Measurements from ENCODE around the gene CRKL. TPM values are rescaled to one million over a fixed set of nuclear protein-coding genes. Genes with fewer than 3 reads are reported as not detected.
A peak's percentile ranks its signal among the peaks of the same experiment; 100 is the strongest.

CRKL gene
- total RNA-seq, 1 donor from 2014 or later = 66.8 TPM

DNA sequence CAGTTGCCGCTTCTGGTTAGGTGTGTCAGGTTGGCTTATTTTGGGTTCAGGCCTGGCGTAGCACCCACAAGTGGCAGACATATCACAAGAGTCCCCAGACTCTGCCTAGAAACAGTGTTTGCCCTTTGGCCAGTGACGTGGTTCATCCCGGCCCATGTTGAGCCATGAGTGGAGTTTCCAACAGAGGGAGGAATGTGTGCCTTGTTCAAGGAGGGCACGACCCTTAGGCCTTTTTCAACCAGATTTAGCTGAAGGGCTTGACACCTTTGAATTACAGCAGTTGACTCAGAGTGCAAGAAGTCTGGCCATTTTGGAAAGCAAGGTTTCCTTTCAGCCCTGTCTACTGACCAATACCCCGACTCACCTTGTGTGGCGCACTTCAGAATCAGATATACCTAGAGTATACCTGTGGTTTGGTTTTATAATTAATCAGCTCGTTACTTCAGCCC lies 34.7 kb downstream of the CRKL start:
- peak; percentile 38 for DNase-seq (ENCODE audit: low read depth)

DNA sequence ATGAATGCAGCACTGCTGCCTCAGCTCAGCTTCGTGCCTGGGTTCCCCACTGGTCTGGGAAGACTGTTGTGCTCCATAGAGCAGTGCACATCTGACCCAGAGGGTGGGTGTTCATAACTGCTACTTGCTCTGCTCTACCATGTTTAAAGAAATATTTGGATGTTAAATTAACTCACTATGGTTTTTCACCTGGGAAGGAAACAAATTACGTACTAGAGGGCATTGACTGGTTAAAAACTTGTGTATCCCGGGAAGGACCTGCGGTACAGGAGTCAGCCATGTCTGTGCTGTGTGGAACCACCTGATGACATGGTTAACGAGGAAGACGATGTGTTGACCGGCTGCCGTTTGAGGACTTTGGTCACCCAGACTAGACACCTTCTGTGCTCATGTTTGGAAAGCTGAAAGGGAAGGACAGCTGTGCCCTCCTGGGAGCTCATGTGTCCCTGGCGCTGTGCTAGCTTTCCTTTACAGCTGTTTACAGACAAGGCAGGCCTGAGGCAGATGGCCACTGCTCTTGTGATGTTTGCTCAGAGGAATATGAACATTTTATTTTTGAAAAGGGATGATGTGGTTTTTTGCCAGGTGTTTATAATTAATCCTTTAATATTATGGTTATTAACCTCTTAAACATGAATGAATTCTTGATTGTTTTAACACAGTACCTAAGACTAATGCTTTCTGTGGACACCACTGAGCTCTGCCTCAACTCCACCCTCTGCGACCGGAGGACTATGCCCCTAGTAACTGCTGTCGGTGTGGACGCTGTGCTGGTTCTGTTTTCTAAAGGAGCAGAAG lies 35.5 kb downstream of the CRKL start:
- DNase-seq (ENCODE audit: low read depth) = no peak

DNA sequence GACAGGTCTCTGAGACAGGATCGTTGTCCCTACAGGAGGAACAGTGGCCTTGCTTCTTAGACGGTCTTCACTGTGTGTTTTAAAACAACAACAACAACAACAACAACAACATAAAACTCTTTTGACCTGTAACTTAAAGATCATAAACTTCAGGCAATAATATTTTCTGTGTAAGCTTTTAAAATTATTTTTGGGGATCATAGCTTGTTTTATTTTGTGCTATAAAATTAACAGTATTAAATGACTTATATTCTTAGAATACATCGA lies 36.1 kb downstream of the CRKL start:
- DNase-seq (ENCODE audit: low read depth) = no peak

DNA sequence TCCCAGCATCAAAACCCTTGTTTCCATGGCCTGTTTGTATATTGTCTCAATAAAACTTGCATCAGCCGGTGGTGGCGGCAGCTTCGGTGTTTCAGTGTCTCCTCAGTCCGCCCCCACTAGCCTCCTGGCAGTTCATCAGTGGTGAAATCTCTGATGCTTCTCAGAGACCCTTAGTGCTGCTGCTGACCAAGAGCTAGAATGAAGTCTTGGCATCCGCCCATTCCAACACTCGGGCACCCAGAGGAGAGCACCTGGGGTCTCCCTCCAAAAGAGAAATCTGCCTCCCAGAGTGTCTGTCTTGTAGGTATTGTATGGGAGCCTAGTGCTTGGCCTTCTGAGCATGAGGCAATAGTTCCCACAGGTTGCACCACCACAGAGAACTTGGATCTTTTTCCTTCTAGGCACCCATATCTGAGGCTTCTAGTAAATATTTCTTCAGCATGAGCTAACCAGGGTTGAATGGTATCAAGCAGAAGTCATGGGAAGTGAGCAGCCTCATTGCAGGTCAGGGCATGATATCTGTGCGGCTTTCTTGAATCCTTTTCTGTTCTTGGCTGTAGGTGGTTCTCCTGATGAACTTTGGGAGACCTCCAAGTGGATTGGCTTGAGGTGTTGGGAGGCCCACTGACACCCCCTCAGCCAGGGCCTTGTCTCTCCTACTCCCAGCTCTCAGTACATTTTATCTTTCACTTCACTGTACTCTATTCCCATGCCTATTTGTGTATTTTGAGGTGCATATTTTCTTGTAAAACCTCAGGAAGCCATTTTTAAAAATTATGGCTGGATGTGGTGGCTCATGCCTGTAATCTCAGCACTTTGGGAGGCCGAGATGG lies 36.7 kb downstream of the CRKL start:
- DNase-seq (ENCODE audit: low read depth) = peak; percentile 78

DNA sequence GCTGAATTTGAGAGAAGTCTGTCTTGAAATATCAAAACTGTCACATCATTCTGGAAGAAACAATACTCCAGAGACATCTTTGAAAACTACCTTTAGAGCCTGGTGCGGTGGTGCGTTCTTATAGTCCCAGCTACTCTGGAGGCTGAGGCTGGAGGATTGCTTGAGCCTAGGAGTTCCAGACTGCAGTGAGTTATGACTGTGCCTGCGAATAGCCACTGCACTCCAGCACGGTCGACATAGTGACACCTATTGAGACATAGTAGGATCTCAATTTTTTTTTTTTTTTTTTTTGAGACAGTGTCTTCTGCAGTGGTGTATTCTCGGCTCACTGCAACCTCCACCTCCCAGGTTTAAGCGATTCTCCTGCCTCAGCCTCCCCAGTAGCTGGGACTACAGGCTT lies 38.3 kb downstream of the CRKL start:
- DNase-seq (ENCODE audit: low read depth) = no peak

DNA sequence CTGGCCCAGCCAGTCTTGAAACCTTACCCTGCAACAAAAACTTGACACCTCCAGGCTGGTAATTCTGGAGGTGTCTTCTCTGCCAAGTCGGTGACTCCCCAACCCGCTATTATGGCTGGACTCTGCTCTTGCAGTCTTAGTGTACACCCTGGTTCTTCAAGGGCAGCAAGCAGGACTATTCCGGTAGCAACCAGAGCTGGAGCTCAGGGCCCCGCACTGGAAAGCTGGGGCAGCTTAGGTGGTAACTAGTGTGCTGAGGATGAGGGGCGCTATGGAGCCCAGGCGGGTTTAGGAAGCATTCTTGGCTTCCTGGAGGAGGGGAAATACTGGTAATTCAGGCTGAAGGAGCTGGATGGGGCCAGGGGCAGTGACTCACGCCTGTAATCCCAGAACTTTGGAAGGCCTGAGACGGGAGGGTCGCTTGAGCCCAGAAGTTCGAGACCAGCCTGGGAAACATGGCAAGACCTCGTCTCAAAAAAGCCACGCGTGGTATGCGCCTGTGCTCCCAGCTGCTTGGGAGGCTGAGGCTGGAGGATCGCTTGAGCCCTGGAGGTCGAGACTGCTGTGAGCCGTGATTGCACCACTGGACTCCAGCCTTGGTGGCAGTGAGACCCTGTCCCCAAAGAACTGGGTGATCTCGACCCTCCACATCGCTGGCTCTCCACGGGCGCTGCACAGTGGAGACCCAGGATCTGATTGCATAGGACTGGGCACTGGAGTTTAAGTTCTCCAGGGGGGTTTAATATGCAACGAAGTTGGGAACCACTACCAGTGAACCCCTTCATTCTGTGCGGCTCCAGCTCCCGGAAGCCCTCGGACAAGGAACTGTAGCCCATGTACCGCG lies 39.3 kb downstream of the CRKL start:
- peak; percentile 64 for DNase-seq (ENCODE audit: low read depth)

DNA sequence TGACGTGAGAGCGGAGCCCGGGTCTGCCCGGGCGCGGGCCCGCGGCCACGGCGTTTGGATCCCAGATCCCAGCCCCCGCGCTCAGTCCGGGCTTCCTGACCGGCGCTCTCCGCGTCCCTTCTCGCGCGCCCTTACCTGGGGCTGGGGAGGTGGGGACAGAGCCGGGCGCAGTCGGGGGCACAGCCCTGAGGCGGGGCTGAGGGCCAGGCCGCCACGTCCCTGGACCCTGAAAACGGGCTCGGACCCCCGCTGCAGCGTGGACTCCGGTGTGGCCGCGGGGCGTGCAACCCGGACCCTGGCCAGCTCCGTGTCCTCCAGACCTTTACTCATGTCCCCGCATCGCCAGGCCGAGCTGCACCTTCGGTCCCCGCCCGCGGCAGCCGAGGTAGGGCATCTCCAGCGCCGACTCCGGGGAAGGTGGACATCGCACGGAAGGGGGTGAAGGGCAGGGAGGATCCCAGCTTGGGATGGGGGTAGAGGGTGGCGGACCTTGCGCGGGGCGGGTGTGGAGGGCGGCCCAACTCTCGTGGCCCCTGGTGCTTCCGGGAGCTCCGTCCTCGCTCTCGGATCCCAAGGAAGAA lies 40.0 kb downstream of the CRKL start:
- no peak for DNase-seq (ENCODE audit: low read depth)

DNA sequence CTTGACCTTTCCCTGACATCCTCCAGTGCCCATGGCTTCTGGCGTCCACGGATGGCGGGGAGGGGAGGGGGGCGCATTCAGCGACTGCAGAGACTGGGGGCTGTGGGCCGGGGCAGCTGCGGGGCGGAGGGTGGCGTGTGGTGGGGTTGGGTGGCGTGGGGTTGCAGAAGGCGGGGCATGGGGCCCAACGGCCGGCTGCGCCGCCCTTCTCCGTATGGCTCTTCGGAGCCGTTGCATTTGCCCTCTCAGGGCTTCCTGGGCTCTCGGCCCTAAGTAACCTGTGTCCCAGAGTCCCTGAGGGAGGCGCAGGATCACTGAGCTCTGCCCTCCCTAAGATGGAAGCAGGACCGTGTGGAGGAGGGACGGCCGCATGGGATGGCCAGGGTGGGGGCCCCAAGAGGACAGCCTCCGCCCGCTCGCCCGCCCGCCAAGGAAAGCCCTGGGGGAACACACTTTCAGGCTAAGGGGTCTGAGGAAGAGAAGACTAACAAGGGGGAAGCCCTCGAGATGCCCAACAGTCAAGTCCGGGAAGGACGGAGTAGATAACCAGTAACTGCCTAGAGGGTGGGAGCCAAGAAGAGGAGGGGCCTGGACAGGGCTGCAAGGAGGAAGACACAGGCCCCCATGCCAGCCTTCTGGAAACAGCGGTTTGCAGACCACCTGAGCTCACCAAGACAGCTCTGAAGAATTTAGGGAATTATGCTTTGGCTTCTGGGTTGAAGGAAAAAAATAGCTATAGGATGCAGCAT lies 40.6 kb downstream of the CRKL start:
- DNase-seq (ENCODE audit: low read depth) = no peak

DNA sequence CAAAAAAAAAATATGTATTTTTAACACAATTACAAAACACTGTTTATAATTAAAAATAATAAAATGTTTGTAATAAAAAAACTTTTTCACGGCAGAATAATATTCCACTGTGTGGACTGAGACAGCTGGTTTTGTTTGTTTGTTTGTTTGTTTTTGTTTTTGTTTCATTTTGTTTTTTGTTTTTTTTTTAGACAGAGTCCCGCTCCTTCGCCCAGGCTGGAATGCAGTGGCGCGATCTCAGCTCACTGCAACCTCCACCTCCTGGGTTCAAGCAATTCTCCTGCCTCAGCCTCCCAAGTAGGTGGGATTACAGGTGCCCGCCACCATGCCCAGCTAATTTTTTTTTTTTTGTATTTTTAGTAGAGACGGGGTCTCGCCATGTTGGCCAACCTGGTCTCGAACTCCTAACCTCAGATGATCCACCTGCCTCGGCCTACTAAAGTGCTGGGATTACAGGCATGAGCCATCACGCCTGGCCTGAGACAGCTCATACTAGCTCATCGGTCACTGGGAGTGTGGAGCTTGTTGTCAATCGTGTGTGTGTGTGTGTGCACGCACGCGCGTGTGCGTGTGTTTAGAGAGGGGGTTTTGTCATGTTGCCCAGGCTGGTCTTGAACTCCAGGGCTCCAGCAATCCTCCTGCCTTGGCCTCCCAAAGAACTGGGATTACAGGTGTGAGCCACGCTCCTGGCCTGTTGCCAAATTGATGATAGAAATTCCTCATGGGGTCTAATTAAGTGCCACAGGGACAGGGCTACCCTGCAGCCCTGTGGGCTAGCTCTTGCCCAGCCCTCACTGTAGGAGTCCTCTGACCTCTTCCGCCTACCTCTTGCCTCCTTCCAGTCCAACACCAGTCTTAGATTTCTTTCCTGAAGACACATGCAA lies 42.6 kb downstream of the CRKL start:
- DNase-seq (ENCODE audit: low read depth) = no peak

DNA sequence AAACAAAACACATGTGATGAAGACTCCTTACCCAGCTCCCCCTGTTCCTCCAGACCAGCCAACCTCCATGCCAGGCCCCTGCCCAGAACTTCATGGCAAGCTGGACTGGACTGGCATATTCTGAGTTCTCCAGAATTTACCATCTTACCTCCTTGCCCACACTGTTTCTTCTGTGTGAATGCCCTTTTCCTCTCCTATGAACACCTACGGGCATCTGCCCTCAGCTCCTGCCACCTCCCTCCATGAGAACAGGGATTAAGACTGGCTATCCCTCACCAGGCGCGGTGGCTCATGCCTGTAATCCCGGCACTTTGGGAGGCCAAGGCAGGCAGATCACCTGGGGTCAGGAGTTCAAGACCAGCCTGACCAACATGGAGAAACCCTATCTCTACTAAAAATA lies 43.4 kb downstream of the CRKL start:
- DNase-seq (ENCODE audit: low read depth) = no peak

DNA sequence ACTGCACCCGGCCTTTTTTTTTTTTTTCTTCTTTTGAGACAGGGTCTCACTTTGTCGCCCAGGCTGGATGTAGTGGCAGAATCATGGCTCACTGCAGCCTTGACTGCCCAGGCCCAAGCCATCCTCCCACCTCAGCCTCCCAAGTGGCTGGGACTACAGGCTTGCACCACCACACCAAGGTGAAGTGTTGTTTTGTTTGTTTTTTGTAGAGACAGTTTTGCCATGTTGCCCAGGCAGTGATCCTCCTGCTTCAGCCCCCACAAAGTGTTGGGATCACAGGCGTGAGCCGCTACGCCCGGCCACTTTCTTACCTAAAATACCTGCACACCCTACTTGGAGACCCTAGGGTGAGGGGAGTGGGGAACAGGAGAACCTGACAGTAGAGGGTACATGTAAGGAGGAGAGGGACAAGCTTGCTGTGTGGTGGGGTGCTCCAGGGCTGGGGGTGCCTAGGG lies 45.3 kb downstream of the CRKL start:
- no peak for DNase-seq (ENCODE audit: low read depth)

DNA sequence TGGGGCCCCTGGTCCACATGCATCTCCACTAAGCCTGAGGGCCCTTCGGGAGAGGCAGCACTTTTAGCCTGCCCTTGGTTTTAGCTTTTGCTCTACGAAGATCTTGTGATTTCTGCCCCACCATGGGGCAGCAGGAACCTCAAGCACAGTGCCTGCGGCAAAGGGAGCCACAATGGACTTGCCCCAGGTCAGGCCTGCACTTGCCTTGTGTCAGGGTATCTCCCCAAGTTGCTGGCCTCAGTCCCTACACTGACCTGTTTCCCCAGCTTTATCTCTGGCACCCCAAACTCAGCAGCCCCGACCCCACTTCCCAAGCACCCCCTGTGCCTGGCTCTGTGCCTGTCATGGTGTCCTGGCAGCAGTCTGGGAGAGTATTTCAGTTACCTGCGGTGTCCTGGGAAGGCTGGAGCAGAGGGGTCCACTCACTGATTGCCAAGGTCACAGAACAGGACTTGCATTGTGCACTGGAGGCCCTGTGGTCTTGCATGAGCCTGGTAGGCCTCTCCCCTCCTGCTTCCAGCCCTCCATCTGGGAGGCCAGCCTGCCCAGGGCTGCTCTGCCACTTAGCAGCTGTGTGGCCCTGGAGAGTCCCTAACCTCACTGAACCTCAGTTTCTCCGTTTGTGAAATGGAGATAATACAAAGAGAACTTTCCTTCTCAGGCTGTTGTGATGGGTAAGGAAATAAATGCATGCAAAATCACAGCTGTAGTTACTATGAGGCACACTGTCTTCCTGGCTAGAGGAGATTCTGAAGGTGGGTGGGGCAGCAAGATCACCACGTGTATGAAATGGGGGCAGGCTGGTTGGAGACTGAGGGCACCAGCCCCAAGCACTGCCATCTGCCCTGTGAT lies 46.2 kb downstream of the CRKL start:
- no peak for DNase-seq (ENCODE audit: low read depth)

DNA sequence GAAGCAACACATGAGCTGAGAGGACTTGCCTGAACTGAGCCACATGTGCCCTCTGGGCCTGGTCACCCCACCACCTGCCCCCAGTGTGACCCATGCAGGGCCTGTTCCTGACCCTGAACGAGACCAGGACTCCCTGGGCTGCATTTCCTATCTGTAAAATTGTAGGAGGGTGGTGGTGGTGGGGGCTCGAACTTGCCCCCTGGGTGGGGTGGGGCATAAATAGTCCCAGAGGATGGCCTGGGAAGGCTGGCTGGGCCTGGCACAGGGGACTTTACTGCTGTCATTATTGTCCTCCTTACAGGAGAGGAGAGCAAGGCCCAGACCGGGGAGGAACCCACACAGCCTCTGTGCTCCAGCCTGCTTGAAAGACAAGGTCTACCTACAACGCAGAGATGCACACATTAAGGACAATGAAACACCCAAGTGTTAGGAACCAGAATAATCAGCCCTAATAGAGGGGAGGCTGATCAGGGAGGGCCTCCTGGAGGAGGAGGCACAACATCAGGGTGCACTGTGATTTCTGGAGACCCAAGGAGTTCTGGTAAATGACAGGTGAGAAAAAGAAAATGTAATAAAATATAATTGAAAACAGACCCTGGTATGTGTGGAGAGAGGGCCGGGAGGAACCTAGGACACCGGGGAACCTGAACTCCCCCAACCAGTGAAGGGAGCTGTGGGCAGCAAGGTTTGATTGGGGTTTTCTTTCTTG lies 47.0 kb downstream of the CRKL start:
- no peak for DNase-seq (ENCODE audit: low read depth)

DNA sequence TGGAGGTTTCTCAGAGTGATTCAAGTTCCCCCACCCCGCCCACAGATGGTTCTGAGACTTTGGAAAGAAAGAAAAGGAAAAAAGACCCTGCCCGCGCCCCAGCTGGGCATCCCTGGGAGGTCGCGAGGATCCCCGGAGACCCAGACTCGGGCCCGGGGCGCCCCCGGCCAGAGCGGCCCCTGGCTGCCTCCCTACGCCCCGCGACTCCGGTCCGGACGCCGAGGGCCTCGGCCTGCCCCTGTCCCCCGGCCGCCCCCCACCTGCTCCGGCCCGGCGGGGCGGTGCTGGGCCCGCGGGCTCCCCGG lies 47.5 kb downstream of the CRKL start:
- DNase-seq (ENCODE audit: low read depth) = no peak

DNA sequence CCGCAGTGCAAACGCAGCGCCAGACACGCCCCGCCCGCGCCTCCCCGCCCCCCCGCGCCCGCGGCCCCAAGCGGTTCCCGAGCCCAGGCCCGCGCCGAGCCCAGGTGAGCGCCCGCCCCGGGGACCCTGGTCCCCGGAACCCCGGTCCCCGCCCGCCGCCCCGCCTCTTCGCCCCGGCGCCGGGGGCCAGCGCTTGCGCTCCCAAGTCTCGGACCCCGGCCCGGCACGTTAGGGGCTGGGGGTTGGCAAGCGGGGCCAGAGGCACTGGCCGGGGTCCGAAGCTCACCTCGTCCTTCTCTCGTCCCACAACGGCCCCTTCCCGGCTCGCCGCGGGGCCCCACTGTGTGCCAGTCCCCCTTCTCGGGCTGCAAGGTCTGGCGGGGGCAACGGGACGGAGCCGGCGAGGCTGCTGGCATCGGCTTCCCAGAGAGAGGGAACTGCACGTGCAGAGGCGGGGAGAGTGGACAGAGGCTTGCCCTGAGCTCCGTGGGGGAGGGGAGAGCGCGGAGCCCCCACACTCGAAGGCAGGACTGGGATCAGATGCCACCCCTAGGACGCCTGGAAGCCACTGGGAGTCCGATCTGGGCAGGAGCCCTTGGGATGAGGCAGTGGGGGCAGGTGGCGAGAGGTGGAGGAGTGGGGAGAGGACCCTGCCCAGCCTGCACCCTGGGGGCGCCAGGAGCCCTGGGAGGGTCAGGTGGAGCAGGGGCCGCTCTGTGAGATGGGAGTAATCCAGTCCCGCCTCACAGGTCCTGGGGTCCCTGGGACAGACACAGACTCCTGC lies 48.1 kb downstream of the CRKL start:
- no peak for DNase-seq (ENCODE audit: low read depth)

DNA sequence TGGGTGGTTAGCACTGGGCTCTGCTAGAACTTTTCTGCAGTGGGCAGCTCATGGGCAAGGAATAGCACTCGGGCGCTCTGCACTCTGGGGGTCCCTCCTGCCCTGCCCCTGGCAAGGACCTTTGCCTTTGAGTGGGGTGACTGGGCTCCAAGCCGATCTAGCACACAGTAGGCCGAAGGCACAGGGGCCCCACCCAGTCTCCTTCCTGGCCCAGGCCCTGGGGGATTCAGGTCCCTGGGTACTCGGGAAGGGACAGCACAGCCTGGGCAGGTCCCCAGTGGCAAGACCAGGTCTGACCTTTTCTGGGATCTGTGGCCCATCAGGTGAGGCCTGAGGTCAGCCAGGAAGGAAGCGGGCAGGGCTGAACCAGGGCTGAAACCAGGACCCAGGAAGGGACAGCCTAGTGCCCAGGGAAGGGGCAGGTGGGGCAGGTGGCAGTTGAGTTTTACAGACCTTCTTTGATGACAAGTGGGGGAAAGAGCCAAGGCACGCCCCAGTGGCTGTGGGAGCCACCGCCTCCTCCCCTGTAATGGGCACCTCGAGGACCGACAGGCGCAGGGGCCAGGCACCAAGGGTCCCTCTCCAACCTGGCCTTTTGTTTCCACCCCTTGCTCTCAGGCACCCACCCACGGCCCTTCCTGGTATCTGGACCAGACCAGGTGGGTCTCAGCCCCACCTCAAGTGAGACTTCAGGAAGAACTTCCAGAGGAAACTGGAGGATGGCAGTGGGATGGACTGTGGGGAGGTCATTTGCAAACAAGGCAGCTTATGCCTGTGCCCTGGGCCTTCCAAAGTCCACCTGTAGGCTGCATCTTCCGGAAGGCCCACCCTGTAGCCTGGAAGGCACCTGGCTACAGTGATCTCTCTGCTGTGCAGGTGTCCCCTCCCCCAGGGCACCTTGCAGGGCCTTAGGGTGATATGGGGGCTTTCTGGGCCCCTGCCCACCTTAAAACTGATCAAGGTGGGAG lies 49.0 kb downstream of the CRKL start:
- no peak for DNase-seq (ENCODE audit: low read depth)
